Tibial nerve (tissue), 3 donors: Measurements from ENCODE around the gene VENTX.

Source experiments
- CTCF ChIP-seq, 5 experiments: fragments of 200-600 bp in 3 of 5; fragments of 450-650 bp in 2 of 5; sonication (generic) in 3 of 5; IDR thresholded peaks; one replicate each; pipeline ENCODE4 v1.5.1; 2016 to 2019; ENCODE audit warnings: antibody characterized with exemption in 5 of 5, mild to moderate bottlenecking in 3 of 5, moderate library complexity in 2 of 5
- POLR2A ChIP-seq, 2 donors: fragments of 450-650 bp; IDR thresholded peaks; one replicate each; pipeline ENCODE4 v1.6.1; 2017; ENCODE audit warnings: antibody characterized with exemption in 2 of 2, mild to moderate bottlenecking in 2 of 2, moderate library complexity in 2 of 2

DNA sequence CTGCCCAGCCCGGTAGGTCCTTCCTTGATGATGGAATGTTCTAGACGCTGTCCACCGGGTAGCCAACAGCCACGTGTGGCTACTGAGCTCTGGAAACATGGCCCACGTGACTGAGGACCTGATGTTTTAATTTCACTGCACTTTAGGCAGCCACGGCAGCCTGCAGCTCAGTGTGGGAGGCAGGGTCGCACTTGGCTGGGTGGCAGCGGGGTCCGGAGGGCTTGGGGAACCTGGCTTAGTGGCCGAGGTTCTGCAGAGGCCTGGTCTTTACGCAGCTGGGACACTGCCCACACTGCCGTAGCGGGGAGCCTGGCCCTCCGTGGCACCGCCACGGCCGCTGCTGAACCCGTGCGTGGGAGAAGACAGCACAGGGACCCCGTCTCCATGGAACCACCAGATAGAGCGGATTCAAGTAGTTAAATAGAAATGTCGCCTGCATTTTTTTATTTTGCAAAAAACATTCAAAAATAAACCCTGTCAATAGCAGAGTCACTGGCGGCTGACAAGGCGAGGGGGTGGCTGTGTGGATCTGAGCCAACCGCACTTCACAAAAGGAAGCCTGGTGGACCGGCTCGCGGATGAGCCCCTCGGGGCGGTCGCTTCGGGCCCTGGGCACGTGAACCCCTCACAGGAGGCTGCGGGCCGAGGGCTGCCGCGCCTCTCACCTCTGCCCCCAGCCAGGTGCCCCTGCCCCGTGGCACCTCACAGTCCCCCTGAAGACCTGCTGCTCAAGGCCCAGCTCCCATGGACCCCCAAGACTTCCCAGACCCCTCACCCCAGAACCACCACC, 33.2 kb upstream of the VENTX start:
- no peak for TF ChIP-seq CTCF (IDR thresholded peaks at IDR 0.05)
- TF ChIP-seq POLR2A (IDR thresholded peaks at IDR 0.05): no peak
